Activated T-cell treated with anti-CD3 and anti-CD28 coated beads, Interleukin-2, amount 50 U/mL, for 24 hours (primary cell): Measurements from ENCODE around the gene RPLP2.

Source experiments
- DNase-seq: peaks from one replicate; pipeline ENCODE4 v3.0.0-alpha.2; 2020
- H3K27ac Mint-ChIP-seq: 2 replicates; pipeline ENCODE4 v1.8.0; 2020; ENCODE audit warnings: mild to moderate bottlenecking, mixed read lengths
- H3K27me3 Mint-ChIP-seq: 2 replicates; pipeline ENCODE4 v1.8.0; 2020; ENCODE audit warnings: mixed read lengths
- H3K36me3 Mint-ChIP-seq: 2 replicates; pipeline ENCODE4 v1.8.0; 2020; ENCODE audit warnings: low read depth, mixed read lengths
- H3K4me1 Mint-ChIP-seq: 2 replicates; pipeline ENCODE4 v1.8.0; 2020; ENCODE audit warnings: low read depth, mixed read lengths
- H3K4me3 Mint-ChIP-seq: 2 replicates; pipeline ENCODE4 v1.8.0; 2020; ENCODE audit warnings: mild to moderate bottlenecking, moderate library complexity, mixed read lengths
- H3K9me3 Mint-ChIP-seq: 2 replicates; pipeline ENCODE4 v1.8.0; 2020; ENCODE audit warnings: mixed read lengths

RPLP2 gene

DNA sequence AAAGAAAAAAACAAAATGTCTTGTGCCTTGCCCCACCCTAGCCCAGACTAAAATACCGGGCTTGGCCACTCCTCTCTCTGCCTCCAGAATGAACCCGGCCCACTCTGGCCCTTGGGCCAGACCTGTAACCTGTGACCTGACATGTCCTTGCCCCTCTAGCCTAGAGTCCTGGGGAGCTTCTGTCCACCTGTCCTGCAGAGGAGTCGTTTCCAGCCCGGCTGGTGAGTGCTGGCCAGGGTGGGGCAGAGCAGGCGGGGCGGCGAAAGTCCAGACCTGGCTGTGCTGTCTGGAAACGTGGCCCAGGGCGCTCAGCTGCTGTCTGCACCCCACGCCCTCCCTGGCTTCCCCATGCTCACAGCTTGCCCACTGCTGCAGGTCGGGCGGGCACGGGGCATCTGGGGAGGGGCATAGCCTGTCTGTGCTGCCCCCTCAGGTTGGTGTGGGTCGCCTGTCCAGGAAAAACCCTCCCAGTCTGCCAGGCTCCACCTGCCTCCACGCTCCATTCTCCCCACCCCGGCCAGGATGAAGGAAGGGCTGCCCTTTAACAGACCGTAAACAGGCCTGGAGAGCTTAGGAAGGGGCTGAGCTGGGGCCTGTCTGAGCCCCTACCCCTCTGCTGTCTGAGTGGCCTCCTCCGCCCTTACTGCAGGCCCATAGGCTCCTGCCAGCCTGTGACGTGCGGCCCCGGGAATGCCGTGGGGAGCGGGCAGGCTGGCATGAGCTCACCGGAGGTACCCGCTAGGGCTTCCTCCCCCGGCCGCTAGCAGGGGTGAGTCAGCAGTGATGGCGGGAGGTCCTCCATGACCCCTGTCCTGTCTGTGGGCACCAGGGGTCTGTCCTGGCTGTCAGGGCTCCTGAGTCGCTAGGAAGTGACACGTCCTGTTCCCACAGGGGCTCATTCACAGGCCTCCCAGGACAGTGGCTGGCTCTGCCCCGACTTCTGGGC is 24.9 kb downstream of the RPLP2 start:
- no peaks in the 10 kb centered on the region for H3K9me3 Mint-ChIP-seq
- peaks cover 37% of the 10 kb centered on the region for H3K36me3 Mint-ChIP-seq
- peaks cover 31% of the 10 kb centered on the region for H3K4me1 Mint-ChIP-seq
- DNase-seq: no peak
- H3K27ac Mint-ChIP-seq: no peak overlapping the region
- peak overlapping the region; percentile 71 for H3K4me3 Mint-ChIP-seq
- peaks cover 29% of the 10 kb centered on the region for H3K27me3 Mint-ChIP-seq

DNA sequence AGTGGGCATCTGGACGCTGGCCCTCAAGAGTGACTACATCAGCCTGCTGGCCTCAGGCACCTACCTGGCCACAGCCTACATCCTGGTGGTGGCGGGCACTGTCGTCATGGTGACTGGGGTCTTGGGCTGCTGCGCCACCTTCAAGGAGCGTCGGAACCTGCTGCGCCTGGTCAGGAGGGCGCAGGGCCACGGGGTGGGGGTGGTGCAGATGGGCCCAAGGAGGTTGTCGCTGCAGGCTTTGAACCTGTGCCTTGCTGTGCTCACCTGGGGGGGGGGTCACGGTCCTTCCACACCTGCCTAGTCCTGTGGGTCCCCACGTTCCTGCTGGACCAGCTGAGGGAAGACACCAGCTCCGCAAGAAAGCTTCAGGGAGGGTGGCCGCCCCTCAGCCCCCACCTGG is 26.5 kb downstream of the RPLP2 start:
- DNase-seq: no peak
- peaks cover 53% of the 10 kb centered on the region for H3K36me3 Mint-ChIP-seq
- H3K27ac Mint-ChIP-seq: no peak overlapping the region
- H3K4me1 Mint-ChIP-seq: peaks cover 35% of the 10 kb centered on the region
- H3K4me3 Mint-ChIP-seq: no peak overlapping the region
- H3K9me3 Mint-ChIP-seq: no peaks in the 10 kb centered on the region
- peaks cover 14% of the 10 kb centered on the region for H3K27me3 Mint-ChIP-seq

DNA sequence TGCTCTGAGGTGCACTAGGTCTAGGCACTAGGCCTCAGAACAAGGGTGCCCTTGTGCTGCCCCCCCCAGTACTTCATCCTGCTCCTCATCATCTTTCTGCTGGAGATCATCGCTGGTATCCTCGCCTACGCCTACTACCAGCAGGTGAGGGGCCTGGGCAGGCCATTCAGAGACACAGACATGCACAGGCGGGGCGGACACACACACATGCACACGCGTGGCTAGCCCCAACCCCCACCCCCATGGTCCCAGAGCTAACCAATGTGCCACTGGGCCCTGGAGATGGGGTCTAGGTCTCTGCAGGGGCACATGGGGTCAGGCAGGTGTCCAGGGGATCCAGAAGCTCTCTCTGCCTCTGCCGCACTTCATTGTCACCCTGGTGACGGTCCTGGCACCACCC is 26.9 kb downstream of the RPLP2 start:
- DNase-seq: no peak
- Mint-ChIP-seq H3K4me1 (peaks cover 35% of the 10 kb centered on the region), H3K9me3 (no peaks in the 10 kb centered on the region), H3K27ac (no peak overlapping the region), H3K4me3 (no peak overlapping the region), H3K36me3 (peaks cover 56% of the 10 kb centered on the region), H3K27me3 (peaks cover 10% of the 10 kb centered on the region)

DNA sequence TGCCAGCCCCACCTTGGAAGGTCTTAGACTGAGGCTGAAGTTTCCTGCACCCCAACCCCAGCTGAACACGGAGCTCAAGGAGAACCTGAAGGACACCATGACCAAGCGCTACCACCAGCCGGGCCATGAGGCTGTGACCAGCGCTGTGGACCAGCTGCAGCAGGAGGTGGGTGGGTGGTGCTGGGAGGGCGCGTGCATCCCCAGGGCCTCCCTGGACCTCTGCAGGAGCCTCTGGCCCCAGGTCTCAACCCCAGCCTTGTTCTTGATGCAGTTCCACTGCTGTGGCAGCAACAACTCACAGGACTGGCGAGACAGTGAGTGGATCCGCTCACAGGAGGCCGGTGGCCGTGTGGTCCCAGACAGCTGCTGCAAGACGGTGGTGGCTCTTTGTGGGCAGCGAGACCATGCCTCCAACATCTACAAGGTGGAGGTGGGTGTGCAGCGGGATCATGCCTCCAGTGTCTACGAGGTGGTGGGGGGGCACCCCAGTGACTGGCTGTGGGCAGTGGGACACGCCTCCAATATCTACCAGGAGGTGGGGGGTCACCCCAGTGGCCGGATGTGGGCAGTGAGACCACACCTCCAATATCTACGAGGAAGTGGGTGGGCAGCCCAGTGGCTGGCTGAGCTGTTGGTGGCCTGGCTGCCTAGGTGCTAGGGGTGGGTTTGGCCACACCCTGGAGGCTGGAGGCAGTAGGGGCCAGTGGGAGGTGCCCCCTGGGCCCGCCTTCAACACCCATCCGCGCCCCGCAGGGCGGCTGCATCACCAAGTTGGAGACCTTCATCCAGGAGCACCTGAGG is 27.6 kb downstream of the RPLP2 start:
- no peak for DNase-seq
- Mint-ChIP-seq H3K27ac (no peak overlapping the region), H3K4me3 (no peak overlapping the region), H3K36me3 (peaks cover 59% of the 10 kb centered on the region), H3K4me1 (peaks cover 32% of the 10 kb centered on the region), H3K9me3 (no peaks in the 10 kb centered on the region), H3K27me3 (peaks cover 4% of the 10 kb centered on the region)

- Mint-ChIP-seq H3K4me3 (no peak overlapping the region), H3K4me1 (peaks cover 32% of the 10 kb centered on the region), H3K27ac (no peak overlapping the region), H3K27me3 (peaks cover 4% of the 10 kb centered on the region), H3K36me3 (peaks cover 59% of the 10 kb centered on the region), H3K9me3 (no peaks in the 10 kb centered on the region)
- no peak for DNase-seq
These were observed 28.2 kb downstream of the RPLP2 start for GRCh38 chr11:837990-838307.

DNA sequence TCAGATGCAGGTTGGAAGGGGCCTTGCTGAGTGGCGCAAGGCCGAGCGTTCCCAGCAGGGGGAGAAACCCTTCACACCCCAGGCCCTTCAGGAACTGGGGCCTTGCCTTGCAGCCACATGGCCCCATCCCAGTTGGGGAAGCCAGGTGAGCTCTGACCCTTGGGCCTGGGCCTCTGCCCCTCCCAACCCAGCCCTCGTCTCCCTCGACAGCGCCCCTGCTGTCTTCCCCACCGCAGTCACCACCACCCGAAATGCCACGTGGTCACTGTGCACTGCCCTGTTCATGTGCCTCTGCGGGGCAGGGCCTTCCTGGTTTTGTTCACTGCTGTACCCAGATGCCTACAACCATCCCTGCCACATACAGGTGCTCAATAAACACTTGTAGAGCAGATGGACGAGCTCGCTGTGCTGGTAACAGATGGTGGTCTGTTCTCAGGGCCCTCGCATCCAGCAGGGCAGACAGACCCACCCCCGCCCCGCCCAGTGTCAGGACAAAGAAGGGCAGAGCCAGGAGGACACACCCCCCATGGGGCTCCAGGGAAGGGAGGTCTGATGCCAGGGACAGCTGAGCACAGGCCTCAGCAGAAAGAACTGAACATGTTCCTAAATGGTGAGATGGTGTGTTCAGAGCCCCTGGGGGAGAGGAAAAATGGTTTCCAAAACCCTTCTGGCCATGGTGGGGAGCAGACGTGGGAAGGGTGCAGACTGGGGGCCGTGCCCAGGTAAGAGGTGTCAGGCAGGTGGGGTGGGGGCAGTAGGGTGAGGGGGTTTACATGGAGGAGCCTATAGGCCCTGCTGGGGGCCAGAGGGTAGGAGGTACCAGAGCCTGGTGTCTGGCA is 28.9 kb downstream of the RPLP2 start:
- H3K4me3 Mint-ChIP-seq: no peak overlapping the region
- peaks cover 4% of the 10 kb centered on the region for H3K27me3 Mint-ChIP-seq
- no peak for DNase-seq
- no peak overlapping the region for H3K27ac Mint-ChIP-seq
- H3K9me3 Mint-ChIP-seq: no peaks in the 10 kb centered on the region
- peaks cover 59% of the 10 kb centered on the region for H3K36me3 Mint-ChIP-seq
- peaks cover 34% of the 10 kb centered on the region for H3K4me1 Mint-ChIP-seq

DNA sequence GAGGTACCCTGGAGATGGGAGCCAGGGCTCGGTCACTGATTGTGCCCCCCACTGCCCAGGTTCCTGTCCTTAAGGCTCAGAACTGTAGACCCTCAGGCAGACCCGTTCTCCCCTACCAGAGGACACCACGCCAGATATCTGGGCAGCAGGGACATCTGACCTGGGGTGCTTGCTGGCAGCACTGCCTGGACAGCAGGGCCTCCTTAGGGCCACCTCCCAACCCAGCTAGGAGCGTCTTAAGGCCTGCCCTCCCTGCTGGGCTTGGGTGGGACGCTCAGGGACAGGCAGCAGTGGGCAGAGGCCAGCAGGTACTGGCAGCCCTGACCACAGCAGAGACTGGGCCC is 29.5 kb downstream of the RPLP2 start:
- Mint-ChIP-seq H3K27me3 (no peaks in the 10 kb centered on the region), H3K9me3 (no peaks in the 10 kb centered on the region), H3K4me1 (peaks cover 34% of the 10 kb centered on the region), H3K36me3 (peaks cover 59% of the 10 kb centered on the region), H3K4me3 (no peak overlapping the region), H3K27ac (no peak overlapping the region)
- no peak for DNase-seq

GRCh38 chr11:839875-840617 is 30.3 kb downstream of the RPLP2 start:
- H3K9me3 Mint-ChIP-seq: no peaks in the 10 kb centered on the region
- H3K4me3 Mint-ChIP-seq: peak overlapping the region; percentile 90
- peak overlapping the region; percentile 62 for H3K27ac Mint-ChIP-seq
- no peaks in the 10 kb centered on the region for H3K27me3 Mint-ChIP-seq
- H3K4me1 Mint-ChIP-seq: peaks cover 31% of the 10 kb centered on the region
- DNase-seq: no peak
- H3K36me3 Mint-ChIP-seq: peaks cover 59% of the 10 kb centered on the region

DNA sequence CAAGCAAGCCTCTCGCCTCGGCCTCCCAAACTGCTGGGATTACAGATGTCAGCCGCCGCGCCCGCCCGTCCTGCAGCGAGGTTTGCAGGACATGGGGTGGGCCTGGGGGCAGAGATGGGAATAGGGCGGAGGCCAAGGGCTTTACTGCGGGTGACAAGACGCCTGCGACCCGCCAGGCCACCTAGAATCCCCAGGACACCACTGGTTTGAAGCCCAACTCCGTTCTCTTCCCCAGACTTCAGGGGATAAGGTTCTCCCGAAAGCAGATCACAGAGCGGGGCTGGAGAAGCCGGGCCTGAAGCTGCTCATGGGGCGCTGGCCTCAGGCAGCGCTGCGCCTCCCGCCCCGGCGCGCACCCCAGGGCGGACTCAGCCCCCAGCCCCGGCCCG is 32.2 kb downstream of the RPLP2 start:
- H3K9me3 Mint-ChIP-seq: no peaks in the 10 kb centered on the region
- DNase-seq: no peak
- H3K4me1 Mint-ChIP-seq: peaks cover 29% of the 10 kb centered on the region
- no peaks in the 10 kb centered on the region for H3K27me3 Mint-ChIP-seq
- peak overlapping the region; percentile 90 for H3K4me3 Mint-ChIP-seq
- peak overlapping the region; percentile 88 for H3K27ac Mint-ChIP-seq
- peaks cover 48% of the 10 kb centered on the region for H3K36me3 Mint-ChIP-seq

GRCh38 chr11:842370-843002 is 32.7 kb downstream of the RPLP2 start, which contains the start of the genes POLR2L and TSPAN4:
POLR2L (minus strand) TSS chr11:842529; CDS start chr11:842508, 21 bp downstream.
TSPAN4 (plus strand) TSS chr11:842852; CDS start chr11:850305, 7,453 bp downstream.
- Mint-ChIP-seq H3K27me3 (no peaks in the 10 kb centered on the region), H3K4me1 (peaks cover 29% of the 10 kb centered on the region), H3K36me3 (peaks cover 44% of the 10 kb centered on the region), H3K4me3 (peak within 1 kb of the TSS; percentile 90), H3K9me3 (no peaks in the 10 kb centered on the region), H3K27ac (peak within 1 kb of the TSS; percentile 88)
- DNase-seq: peak; percentile 94

DNA sequence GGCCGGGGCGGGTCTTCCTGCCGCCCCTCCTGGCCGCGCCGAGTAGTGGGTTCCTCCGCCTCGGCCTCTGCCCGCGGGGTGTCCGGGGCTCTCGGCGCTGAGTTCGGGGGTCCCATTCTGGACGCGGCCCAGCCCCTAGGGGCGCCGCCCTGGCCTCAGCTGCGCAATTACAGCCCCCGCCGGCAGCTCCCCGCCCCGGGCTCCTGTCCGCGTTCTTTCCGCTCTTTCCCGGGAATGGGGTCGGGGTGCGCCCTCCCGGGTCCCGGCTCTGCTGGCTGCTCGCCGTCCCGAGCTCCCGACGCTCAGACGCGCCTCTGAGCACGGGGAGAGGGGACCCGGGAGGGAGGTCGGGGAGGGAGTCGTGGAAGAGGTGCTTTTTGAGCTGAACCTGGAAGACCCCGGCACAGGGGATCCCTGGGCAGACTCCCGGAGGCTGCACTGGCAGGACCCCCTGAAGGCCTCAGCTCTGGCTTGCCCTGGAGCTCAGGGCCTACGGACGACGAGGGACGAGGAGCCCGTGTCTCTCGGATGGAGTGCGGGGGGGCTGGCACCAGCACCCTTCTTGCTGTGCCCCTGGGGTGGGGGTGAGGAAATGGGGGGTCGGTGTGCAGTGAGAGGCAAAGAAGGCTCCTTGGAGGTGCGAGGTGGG is 33.4 kb downstream of the RPLP2 start:
- peak overlapping the region; percentile 78 for H3K4me3 Mint-ChIP-seq
- H3K36me3 Mint-ChIP-seq: peaks cover 37% of the 10 kb centered on the region
- H3K27ac Mint-ChIP-seq: peak overlapping the region; percentile 57
- H3K9me3 Mint-ChIP-seq: no peaks in the 10 kb centered on the region
- no peak for DNase-seq
- peaks cover 29% of the 10 kb centered on the region for H3K4me1 Mint-ChIP-seq
- no peaks in the 10 kb centered on the region for H3K27me3 Mint-ChIP-seq

- H3K27me3 Mint-ChIP-seq: peaks cover 5% of the 10 kb centered on the region
- H3K4me3 Mint-ChIP-seq: peak overlapping the region; percentile 78
- DNase-seq: no peak
- H3K4me1 Mint-ChIP-seq: peaks cover 32% of the 10 kb centered on the region
- H3K36me3 Mint-ChIP-seq: peaks cover 29% of the 10 kb centered on the region
- no peaks in the 10 kb centered on the region for H3K9me3 Mint-ChIP-seq
- H3K27ac Mint-ChIP-seq: peak overlapping the region; percentile 57
These were observed 34.3 kb downstream of the RPLP2 start for GRCh38 chr11:843818-844692.
